ENCODE results near the gene ANKS1B. TPM values are rescaled to one million over a fixed set of nuclear protein-coding genes. Genes with fewer than 3 reads are reported as not detected.
A peak's percentile ranks its signal among the peaks of the same experiment; 100 is the strongest.

ANKS1B gene
- total RNA-seq, 1 experiment from 2014 or later: 5.6 TPM

- no peak for DNase-seq (ENCODE audit: low read depth)
- in situ Hi-C loops (cut with HindIII; ENCODE audit: low pct_unique_long_range_greater_than_20kb, low sequenced_read_pairs): no loop called here
These were observed 964.9 kb downstream of the ANKS1B start for GRCh38 chr12:99019798-99020197.

- DNase-seq (ENCODE audit: low read depth): no peak
- in situ Hi-C loops (cut with HindIII; ENCODE audit: low pct_unique_long_range_greater_than_20kb, low sequenced_read_pairs): no loop called here
These were observed 966.8 kb downstream of the ANKS1B start for GRCh38 chr12:99017971-99018370.

GRCh38 chr12:99009654-99010296, 975.0 kb downstream of the ANKS1B start:
- in situ Hi-C loops (cut with HindIII; ENCODE audit: low pct_unique_long_range_greater_than_20kb, low sequenced_read_pairs): no loop called here
- no peak for DNase-seq (ENCODE audit: low read depth)

GRCh38 chr12:99005601-99006000, 979.1 kb downstream of the ANKS1B start:
- in situ Hi-C loops (cut with HindIII; ENCODE audit: low pct_unique_long_range_greater_than_20kb, low sequenced_read_pairs): no loop called here
- DNase-seq (ENCODE audit: low read depth): no peak

GRCh38 chr12:99004799-99005466, 979.8 kb downstream of the ANKS1B start:
- DNase-seq (ENCODE audit: low read depth): no peak
- in situ Hi-C loops (cut with HindIII; ENCODE audit: low pct_unique_long_range_greater_than_20kb, low sequenced_read_pairs): no loop called here

- no peak for DNase-seq (ENCODE audit: low read depth)
- in situ Hi-C loops (cut with HindIII; ENCODE audit: low pct_unique_long_range_greater_than_20kb, low sequenced_read_pairs): no loop called here
These were observed 982.0 kb downstream of the ANKS1B start for GRCh38 chr12:99002731-99003130.

GRCh38 chr12:99002156-99002555, 982.6 kb downstream of the ANKS1B start:
- in situ Hi-C loops (cut with HindIII; ENCODE audit: low pct_unique_long_range_greater_than_20kb, low sequenced_read_pairs): no loop called here

GRCh38 chr12:98999559-98999958, 985.2 kb downstream of the ANKS1B start:
- in situ Hi-C loops (cut with HindIII; ENCODE audit: low pct_unique_long_range_greater_than_20kb, low sequenced_read_pairs): no loop called here
- DNase-seq (ENCODE audit: low read depth): no peak

More at GRCh38 chr12:99002156-99002555, 982.6 kb downstream of the ANKS1B start:
- DNase-seq (ENCODE audit: low read depth): no peak

- peak; percentile 1 for DNase-seq (ENCODE audit: low read depth)
- in situ Hi-C loops (cut with HindIII; ENCODE audit: low pct_unique_long_range_greater_than_20kb, low sequenced_read_pairs): no loop called here
These were observed 985.9 kb downstream of the ANKS1B start for GRCh38 chr12:98998697-98999299.

- in situ Hi-C loops (cut with HindIII; ENCODE audit: low pct_unique_long_range_greater_than_20kb, low sequenced_read_pairs): no loop called here
- no peak for DNase-seq (ENCODE audit: low read depth)
These were observed 986.8 kb downstream of the ANKS1B start for GRCh38 chr12:98997899-98998298.

GRCh38 chr12:98990648-98991047, 994.1 kb downstream of the ANKS1B start:
- in situ Hi-C loops (cut with HindIII; ENCODE audit: low pct_unique_long_range_greater_than_20kb, low sequenced_read_pairs): no loop called here

GRCh38 chr12:98985156-98985555, 999.6 kb downstream of the ANKS1B start:
- no peak for DNase-seq (ENCODE audit: low read depth)
- in situ Hi-C loops (cut with HindIII; ENCODE audit: low pct_unique_long_range_greater_than_20kb, low sequenced_read_pairs): no loop called here

More at GRCh38 chr12:98990648-98991047, 994.1 kb downstream of the ANKS1B start:
- no peak for DNase-seq (ENCODE audit: low read depth)

- in situ Hi-C loops (cut with HindIII; ENCODE audit: low pct_unique_long_range_greater_than_20kb, low sequenced_read_pairs): no loop called here
- no peak for DNase-seq (ENCODE audit: low read depth)
These were observed 1001.1 kb downstream of the ANKS1B start for GRCh38 chr12:98983647-98984046.

- no peak for DNase-seq (ENCODE audit: low read depth)
- in situ Hi-C loops (cut with HindIII; ENCODE audit: low pct_unique_long_range_greater_than_20kb, low sequenced_read_pairs): no loop called here
These were observed 1004.2 kb downstream of the ANKS1B start for GRCh38 chr12:98980508-98980907.

GRCh38 chr12:98977186-98977585, 1007.5 kb downstream of the ANKS1B start:
- no peak for DNase-seq (ENCODE audit: low read depth)
- in situ Hi-C loops (cut with HindIII; ENCODE audit: low pct_unique_long_range_greater_than_20kb, low sequenced_read_pairs): no loop called here

- DNase-seq (ENCODE audit: low read depth): no peak
- in situ Hi-C loops (cut with HindIII; ENCODE audit: low pct_unique_long_range_greater_than_20kb, low sequenced_read_pairs): no loop called here
These were observed 1009.9 kb downstream of the ANKS1B start for GRCh38 chr12:98974767-98975381.

GRCh38 chr12:98973395-98973794, 1011.3 kb downstream of the ANKS1B start:
- in situ Hi-C loops (cut with HindIII; ENCODE audit: low pct_unique_long_range_greater_than_20kb, low sequenced_read_pairs): no loop called here

GRCh38 chr12:98970950-98971349, 1013.8 kb downstream of the ANKS1B start:
- no peak for DNase-seq (ENCODE audit: low read depth)
- in situ Hi-C loops (cut with HindIII; ENCODE audit: low pct_unique_long_range_greater_than_20kb, low sequenced_read_pairs): no loop called here

More at GRCh38 chr12:98973395-98973794, 1011.3 kb downstream of the ANKS1B start:
- no peak for DNase-seq (ENCODE audit: low read depth)

- no peak for DNase-seq (ENCODE audit: low read depth)
- in situ Hi-C loops (cut with HindIII; ENCODE audit: low pct_unique_long_range_greater_than_20kb, low sequenced_read_pairs): no loop called here
These were observed 1014.5 kb downstream of the ANKS1B start for GRCh38 chr12:98970210-98970609.

All from Caki2 (cell line).